Ovary (tissue), 3 donors: ENCODE results near the gene FOXD4L6.
"Not testable (repeated sequence)": the region's sequence is repeated elsewhere in the genome, so short reads cannot be mapped to it uniquely, and the experiment has no call there.

Experiments
- CTCF ChIP-seq, 3 donors: fragments of 450-650 bp in 2 of 3; fragments of 200-600 bp in 1 of 3; IDR thresholded peaks; one replicate each; pipeline versions ENCODE4 v1.5.1 to v1.8.0; 2016 to 2022; ENCODE audit warnings: antibody characterized with exemption in 3 of 3, mild to moderate bottlenecking in 1 of 3
- POLR2A ChIP-seq: fragments of 450-650 bp; IDR thresholded peaks from one replicate; pipeline ENCODE4 v1.6.1; 2017; ENCODE audit warnings: antibody characterized with exemption, mild to moderate bottlenecking, moderate library complexity
- donor health status: DM: no; HTN: no; CAD: no.

- TF ChIP-seq POLR2A; CTCF (IDR thresholded peaks at IDR 0.05): not testable (repeated sequence)
Measured at GRCh38 chr9:41125936-41126335, 2.5 kb downstream of the FOXD4L6 start.
